GM18502 (cell line): ENCODE measurements around the gene PROSER3.
"Not testable (repeated sequence)": the region's sequence is repeated elsewhere in the genome, so short reads cannot be mapped to it uniquely, and the experiment has no call there.

Experiments used
- ATAC-seq: cut with Tn5 transposase; IDR thresholded peaks from one replicate; pipeline ENCODE4 v1.9.1; 2021; ENCODE audit warnings: mild to moderate bottlenecking; ENCODE audit not compliant: unreplicated experiment, poor library complexity

The PROSER3 gene

DNA sequence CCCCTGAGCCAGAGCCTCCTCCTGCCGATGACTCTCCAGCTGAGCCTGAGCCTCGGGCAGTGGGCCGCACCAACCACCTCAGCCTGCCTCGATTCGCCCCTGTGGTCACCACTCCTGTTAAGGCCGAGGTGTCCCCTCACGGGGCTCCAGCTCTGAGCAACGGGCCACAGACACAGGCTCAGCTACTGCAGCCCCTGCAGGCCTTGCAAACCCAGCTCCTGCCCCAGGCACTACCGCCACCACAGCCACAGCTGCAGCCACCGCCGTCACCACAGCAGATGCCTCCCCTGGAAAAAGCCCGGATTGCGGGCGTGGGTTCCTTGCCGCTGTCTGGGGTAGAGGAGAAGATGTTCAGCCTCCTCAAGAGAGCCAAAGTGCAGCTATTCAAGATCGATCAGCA lies 36.6 kb upstream of the PROSER3 start:
- no peak for ATAC-seq

- no peak for ATAC-seq
These were observed 35.5 kb upstream of the PROSER3 start for GRCh38 chr19:35722461-35722860.

GRCh38 chr19:35722897-35723296 lies 35.1 kb upstream of the PROSER3 start:
- ATAC-seq: no peak

DNA sequence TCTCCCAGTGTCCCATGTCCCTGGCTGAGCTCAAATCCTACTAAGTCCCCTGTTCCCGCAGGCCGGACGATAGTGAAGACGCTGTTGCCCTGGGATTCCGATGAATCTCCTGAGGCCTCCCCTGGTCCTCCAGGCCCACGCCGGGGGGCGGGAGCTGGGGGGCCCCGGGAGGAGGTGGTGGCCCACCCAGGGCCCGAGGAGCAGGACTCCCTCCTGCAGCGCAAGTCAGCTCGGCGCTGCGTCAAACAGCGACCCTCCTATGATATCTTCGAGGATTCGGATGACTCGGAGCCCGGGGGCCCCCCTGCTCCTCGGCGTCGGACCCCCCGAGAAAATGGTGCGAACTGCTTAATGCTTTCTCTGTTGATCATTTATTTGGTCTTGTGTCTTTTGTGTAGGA lies 34.3 kb upstream of the PROSER3 start:
- no peak for ATAC-seq

DNA sequence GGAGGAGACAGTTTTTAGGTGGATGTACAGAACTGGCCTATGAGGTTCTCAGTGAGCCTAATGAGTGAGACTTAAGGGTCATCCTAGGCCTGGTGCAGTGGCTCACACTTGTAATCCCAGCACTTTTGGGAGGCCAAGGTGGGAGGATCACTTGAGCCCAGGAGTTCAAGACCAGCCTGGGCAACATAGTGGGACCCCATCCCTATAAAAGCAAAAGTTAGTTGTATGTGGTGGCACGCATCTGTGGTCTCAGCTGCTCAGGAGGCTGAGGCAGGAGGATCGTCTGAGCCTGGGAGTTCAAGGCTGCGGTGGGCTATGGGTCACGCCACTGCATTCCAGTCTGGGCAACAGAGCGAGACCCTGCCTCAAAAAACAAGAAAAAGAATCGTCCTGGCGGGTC lies 33.8 kb upstream of the PROSER3 start:
- ATAC-seq: not testable (repeated sequence)

GRCh38 chr19:35724560-35724959 lies 33.4 kb upstream of the PROSER3 start:
- ATAC-seq: no peak

- ATAC-seq: no peak
These were observed 32.6 kb upstream of the PROSER3 start for GRCh38 chr19:35725216-35725861.

GRCh38 chr19:35727053-35727955 lies 30.7 kb upstream of the PROSER3 start:
- ATAC-seq: no peak

DNA sequence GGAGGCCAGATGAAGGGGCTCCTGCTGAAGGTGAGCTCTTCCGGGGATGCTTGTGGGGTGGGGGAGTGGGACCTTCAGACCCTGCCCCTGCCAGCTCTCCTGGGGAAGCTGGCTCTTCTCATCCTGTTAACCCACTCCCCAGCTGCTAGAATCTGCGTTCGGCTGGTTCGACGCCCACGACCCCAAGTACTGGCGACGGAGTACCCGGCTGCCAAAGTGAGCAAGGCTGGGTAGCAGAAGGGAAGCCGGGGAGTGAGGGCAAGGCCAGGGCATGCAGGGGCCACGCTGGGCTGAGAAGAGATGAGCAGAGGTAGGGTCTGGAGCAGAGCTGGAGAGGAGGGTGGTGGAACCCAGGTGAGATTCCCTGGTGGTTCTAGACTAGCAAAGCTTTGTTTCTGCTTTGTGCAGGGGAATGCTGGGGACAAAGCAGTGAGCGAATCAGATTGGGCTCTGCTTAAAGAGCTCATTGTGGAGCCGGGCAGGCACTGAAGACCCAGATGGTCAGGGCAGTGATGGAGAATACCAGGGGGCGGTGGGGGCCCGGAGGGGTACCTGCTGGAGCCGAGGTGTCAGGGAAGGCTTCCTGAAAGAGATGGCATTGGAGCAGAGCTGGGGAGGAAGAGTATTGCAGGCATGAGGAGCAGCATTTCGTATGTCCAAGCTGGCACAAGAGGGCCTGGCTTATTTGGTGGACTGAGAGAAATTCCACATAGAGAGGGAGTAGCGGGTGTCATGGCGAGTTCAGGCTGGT lies 29.8 kb upstream of the PROSER3 start:
- ATAC-seq: no peak

DNA sequence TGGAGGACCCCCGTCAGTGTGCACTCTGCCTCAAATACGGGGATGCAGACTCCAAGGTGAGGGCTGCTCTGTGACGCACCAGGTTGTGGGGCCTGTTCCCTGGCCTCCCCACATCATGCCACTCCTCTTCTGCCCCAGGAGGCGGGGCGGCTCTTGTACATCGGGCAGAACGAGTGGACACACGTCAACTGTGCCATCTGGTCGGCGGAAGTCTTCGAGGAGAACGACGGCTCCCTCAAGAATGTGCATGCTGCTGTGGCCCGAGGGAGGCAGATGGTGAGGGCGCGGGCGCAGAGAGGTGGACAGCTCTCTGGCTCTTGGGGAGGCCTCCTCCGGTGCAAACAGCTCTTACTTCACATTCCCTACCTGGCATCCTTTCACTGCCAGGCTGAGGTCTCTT lies 29.0 kb upstream of the PROSER3 start:
- ATAC-seq: no peak

DNA sequence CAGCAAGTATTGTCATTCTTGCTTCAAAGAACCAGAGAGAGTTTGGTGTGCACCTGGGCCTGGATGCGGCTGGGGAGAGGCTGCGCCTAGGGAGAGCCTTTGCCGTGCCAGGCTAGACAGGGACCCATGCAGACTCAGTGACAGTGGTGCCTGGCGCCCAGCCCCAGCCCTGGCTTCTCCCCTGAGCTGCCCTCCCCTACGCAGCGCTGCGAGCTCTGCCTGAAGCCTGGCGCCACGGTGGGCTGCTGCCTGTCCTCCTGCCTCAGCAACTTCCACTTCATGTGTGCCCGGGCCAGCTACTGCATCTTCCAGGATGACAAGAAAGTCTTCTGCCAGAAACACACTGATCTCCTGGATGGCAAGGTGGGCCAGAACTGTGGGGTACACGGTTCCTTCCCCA lies 28.2 kb upstream of the PROSER3 start:
- ATAC-seq: no peak

DNA sequence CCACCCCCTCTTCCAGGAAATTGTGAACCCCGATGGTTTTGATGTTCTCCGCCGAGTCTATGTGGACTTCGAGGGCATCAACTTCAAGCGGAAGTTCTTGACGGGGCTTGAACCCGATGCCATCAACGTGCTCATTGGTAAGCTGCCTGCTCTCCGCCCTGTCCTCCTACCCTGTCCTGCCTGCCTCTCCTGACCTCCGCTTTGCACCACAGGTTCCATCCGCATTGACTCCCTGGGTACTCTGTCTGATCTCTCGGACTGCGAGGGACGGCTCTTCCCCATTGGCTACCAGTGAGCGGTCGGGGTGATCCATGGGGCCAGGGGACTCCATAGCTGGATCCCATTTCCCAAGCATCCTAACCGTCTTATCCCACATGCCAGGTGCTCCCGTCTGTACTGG lies 27.6 kb upstream of the PROSER3 start:
- ATAC-seq: no peak

DNA sequence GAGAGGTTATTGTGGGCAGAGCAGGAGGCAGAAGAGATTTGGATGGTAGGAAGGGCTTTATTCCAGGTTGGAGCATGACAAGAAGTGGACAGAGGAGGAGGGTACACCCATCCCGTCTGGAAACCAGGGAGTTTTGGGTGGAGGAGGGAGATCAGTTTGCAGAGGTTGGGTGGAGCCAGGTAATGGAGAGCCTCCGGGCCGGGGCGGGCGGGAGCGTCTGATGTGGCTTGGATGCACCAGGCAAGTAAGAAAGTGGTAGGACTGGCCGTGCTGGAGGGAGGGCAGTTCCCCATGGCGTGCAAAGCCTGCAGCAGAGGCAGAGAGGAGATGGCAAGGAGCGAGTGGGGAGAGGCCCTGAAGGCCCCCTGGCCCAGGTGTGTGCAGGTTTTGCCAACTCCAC lies 26.6 kb upstream of the PROSER3 start:
- ATAC-seq: no peak

DNA sequence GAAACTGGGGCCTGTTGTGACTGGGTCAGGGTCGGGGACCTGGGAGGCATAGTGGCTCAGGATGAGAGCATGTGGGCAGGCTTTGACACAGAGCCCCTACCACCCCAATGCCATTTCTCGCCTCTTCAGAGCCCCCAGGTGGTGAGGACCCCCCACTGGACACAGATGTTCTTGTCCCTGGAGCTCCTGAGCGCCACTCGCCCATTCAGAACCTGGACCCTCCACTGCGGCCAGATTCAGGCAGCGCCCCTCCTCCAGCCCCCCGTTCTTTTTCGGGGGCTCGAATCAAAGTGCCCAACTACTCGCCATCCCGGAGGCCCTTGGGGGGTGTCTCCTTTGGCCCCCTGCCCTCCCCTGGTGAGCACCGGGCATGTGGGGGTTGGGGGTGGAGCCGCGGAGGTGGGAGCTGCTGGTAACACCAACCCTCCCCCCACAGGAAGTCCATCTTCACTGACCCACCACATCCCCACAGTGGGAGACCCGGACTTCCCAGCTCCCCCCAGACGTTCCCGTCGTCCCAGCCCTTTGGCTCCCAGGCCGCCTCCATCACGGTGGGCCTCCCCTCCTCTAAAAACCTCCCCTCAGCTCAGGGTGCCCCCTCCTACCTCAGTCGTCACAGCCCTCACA lies 26.1 kb upstream of the PROSER3 start:
- ATAC-seq: no peak

DNA sequence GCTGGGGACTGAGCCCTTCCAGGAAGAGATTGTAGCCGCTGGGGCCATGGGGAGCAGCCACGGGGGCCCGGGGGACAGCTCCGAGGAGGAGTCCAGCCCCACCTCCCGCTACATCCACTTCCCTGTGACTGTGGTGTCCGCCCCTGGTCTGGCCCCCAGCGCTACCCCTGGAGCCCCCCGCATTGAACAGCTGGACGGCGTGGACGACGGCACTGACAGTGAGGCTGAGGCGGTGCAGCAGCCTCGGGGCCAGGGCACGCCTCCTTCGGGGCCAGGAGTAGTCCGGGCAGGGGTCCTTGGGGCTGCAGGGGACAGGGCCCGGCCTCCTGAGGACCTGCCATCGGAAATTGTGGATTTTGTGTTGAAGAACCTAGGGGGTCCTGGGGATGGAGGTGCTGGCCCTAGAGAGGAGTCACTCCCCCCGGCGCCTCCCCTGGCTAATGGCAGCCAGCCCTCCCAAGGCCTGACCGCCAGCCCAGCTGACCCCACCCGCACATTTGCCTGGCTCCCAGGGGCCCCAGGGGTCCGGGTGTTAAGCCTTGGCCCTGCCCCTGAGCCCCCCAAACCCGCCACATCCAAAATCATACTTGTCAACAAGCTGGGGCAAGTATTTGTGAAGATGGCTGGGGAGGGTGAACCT lies 25.3 kb upstream of the PROSER3 start:
- ATAC-seq: no peak

- ATAC-seq: no peak
These were observed 24.5 kb upstream of the PROSER3 start for GRCh38 chr19:35733180-35734125.

GRCh38 chr19:35734273-35734672 lies 23.7 kb upstream of the PROSER3 start:
- no peak for ATAC-seq

GRCh38 chr19:35734889-35735288 lies 23.1 kb upstream of the PROSER3 start:
- ATAC-seq: no peak
